ENCODE results near the gene ABCA6.

DNA sequence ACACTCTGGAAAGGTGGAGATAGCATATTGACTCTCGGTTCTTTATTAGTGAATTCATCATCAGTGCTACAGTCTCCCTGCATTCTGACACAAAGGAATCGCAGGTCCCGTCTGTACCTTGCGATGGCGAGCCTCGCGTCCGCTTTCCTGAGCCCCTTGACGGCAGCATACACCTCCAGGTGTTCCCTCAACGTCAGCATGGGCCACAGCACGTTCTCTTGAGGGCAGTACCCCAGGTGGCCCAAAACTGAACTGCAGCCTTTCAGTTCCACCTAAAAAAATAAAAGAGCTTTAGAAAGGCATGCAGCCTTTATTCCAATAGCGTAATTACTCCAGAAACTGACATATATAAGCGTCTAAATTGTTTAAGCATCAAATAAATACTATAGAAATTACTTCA, 56.8 kb downstream of the ABCA6 start:
- TF ChIP-seq, protein P1, sequence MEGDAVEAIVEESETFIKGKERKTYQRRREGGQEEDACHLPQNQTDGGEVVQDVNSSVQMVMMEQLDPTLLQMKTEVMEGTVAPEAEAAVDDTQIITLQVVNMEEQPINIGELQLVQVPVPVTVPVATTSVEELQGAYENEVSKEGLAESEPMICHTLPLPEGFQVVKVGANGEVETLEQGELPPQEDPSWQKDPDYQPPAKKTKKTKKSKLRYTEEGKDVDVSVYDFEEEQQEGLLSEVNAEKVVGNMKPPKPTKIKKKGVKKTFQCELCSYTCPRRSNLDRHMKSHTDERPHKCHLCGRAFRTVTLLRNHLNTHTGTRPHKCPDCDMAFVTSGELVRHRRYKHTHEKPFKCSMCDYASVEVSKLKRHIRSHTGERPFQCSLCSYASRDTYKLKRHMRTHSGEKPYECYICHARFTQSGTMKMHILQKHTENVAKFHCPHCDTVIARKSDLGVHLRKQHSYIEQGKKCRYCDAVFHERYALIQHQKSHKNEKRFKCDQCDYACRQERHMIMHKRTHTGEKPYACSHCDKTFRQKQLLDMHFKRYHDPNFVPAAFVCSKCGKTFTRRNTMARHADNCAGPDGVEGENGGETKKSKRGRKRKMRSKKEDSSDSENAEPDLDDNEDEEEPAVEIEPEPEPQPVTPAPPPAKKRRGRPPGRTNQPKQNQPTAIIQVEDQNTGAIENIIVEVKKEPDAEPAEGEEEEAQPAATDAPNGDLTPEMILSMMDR (IDR thresholded peaks at IDR 0.05): peak in 2 of 3 experiments; percentile 18 to 49
- no peak for TF ChIP-seq POLR2A (IDR thresholded peaks at IDR 0.05)

All from testis (tissue), 2 donors.